Heart left ventricle (tissue), 16 donors: ENCODE data around the gene SSBP3. TPM values are rescaled to one million over a fixed set of nuclear protein-coding genes. Genes with fewer than 3 reads are reported as not detected.
A peak's percentile ranks its signal among the peaks of the same experiment; 100 is the strongest.

ENCODE experiments used
- ATAC-seq, 4 donors: fragments of 200-7000 bp; cut with Tn5 transposase; one replicate each; pipeline ENCODE4 v1.9.1; 2020 to 2022; ENCODE audit warnings: moderate library complexity in 4 of 4, mild to moderate bottlenecking in 3 of 4, moderate number of reproducible peaks in 1 of 4
- DNase-seq, 5 donors: peaks; one replicate each; pipeline ENCODE4 v3.0.0-alpha.2; 2020
- H3K27ac ChIP-seq, 12 donors: fragments of 200-600 bp; sonication (generic) in 4 of 12; one replicate each; pipeline versions ENCODE4 v1.5.0 to v1.8.0; 2016 to 2022; ENCODE audit warnings: mild to moderate bottlenecking in 2 of 12
- H3K27me3 ChIP-seq, 9 donors: fragments of 200-600 bp; sonication (generic) in 2 of 9; one replicate each; pipeline versions ENCODE4 v1.5.1 to v1.8.0; 2016 to 2022; ENCODE audit warnings: mild to moderate bottlenecking in 3 of 9
- H3K36me3 ChIP-seq, 9 donors: fragments of 200-600 bp; sonication (generic) in 2 of 9; one replicate each; pipeline versions ENCODE4 v1.5.0 to v1.8.0; 2018 to 2022; ENCODE audit warnings: mild to moderate bottlenecking in 2 of 9
- H3K4me1 ChIP-seq, 12 donors: fragments of 200-600 bp; sonication (generic) in 4 of 12; one replicate each; pipeline versions ENCODE4 v1.5.0 to v1.8.0; 2016 to 2022; ENCODE audit warnings: mild to moderate bottlenecking in 3 of 12
- H3K4me3 ChIP-seq, 12 donors: fragments of 200-600 bp; sonication (generic) in 4 of 12; one replicate each; pipeline versions ENCODE4 v1.5.0 to v1.8.0; 2017 to 2022; ENCODE audit warnings: mild to moderate bottlenecking in 9 of 12, moderate library complexity in 4 of 12
- H3K9me3 ChIP-seq, 12 donors: fragments of 200-600 bp; sonication (generic) in 4 of 12; one replicate each; pipeline versions ENCODE4 v1.5.0 to v1.8.0; 2016 to 2022; ENCODE audit warnings: mild to moderate bottlenecking in 1 of 12
- CTCF ChIP-seq, 12 donors: fragments of 200-600 bp; sonication (generic) in 4 of 12; IDR thresholded peaks; one replicate each; pipeline versions ENCODE4 v1.5.0 to v1.8.0; 2018 to 2022; ENCODE audit warnings: antibody characterized with exemption in 12 of 12, mild to moderate bottlenecking in 5 of 12
- POLR2A ChIP-seq, 2 donors: fragments of 450-650 bp; IDR thresholded peaks; one replicate each; pipeline ENCODE4 v1.6.1; 2017; ENCODE audit warnings: antibody characterized with exemption in 2 of 2, mild to moderate bottlenecking in 2 of 2, moderate library complexity in 2 of 2
- WGBS, 4 donors: extraction: QIAGEN DNeasy Blood & Tissue Kit in 2 of 4; methylation state at CpG; one replicate each; pipeline versions ENCODE4 v1.1.5 to v1.1.7; 2013 to 2018; 5-methylcytosine and 5-hydroxymethylcytosine counted together
- intact Hi-C, 10 donors: fragments of 100-400 bp; cut with DNase I; formaldehyde crosslinking; loops; one replicate each; pipeline versions ENCODE4 v1.11.1 to v1.14.2; 2022
- polyA plus RNA-seq, 2 donors: library from polyadenylated mRNA; stranded (reverse); fragments of 200-250 nt; gene quantifications; one replicate each; pipeline ENCODE4 v1.2.3, GENCODE V29; 2013
- total RNA-seq, 9 donors: library from RNA; depleted of rRNA in 2 of 9; stranded (reverse); fragments of >200 nt in 2 of 9; fragmentation: NEBNext Ultra II Directional in 3 of 9; extraction: Animal tissue kit (Norgen Biotek cat#: 25700) in 3 of 9; gene quantifications; one replicate each; pipeline versions ENCODE4 v1.1.0 to v1.2.4, GENCODE V29; 2016 to 2023
- donor health status: ischemic (EF 13 %, LVEDD 7.1; RV severe dilation, severe dysfunction).
- donor health status: healthy with polysubstance abuse.
- donor health status: DM: no; HTN: yes; CAD: no.
- donor health status: DM: no; HTN: no; CAD: no.
- donor health status: ischemic (EF 25% LVEDD 6.9; RV normal size, moderate dysfunction).
- donor health status: ischemic (EF 25% LVEDD 5.7; RV mildly dilated, moderate dysfunction).
- donor health status: healthy.
- donor health status: DM: yes; HTN: yes; CAD: no.
- donor health status: ischemic (EF 35%, LVEDD 5.7; RV mildly dilated, moderate dysfunction).
- donor health status: nonischemic (EF 11% LVEDD 7.7; RV severe dilation, severe dysfunction).
- donor health status: DM: yes; HTN: yes; CAD: no.
- donor health status: PGD.
- donor health status: ischemic (EF 29% LVEDD 5.4; RV normal size, mild dysfunction).
- donor health status: nonischemic (EF 23%, LVEDD 6.1; RV moderate dilation, normal function).

SSBP3 gene
- total and polyA plus RNA-seq, 11 donors: 20.8 to 61.8 (median 48.1) TPM

GRCh38 chr1:54401799-54402198 lies 4.4 kb downstream of the SSBP3 start:
- ATAC-seq (peak in 1 of 4 donors; percentile 7), DNase-seq (no peak)
- Histone ChIP-seq H3K4me1 (peaks cover 0 to 71% (median 50%) of the 10 kb centered on the region in 12 donors), H3K36me3 (peaks cover 0 to 61% (median 48%) of the 10 kb centered on the region in 9 donors), H3K4me3 (no peak overlapping the region), H3K9me3 (no peaks in the 10 kb centered on the region), H3K27me3 (no peaks in the 10 kb centered on the region), H3K27ac (peak overlapping the region in 5 of 12 donors; percentile 26 to 70 (median 42))
- TF ChIP-seq POLR2A (IDR thresholded peaks at IDR 0.05) (no peak), CTCF (IDR thresholded peaks at IDR 0.05) (no peak)
- intact Hi-C loops: loop anchor here (2.0 to 10.0 kb wide), 13 partner anchors 39 to 327 kb away; partner anchors contain the start of genes ACOT11 (in 1 of the 10), CYB5RL (in 1 of the 10) and MRPL37 (in 1 of the 10)
- WGBS, 4 donors: 51 to 63% (median 53%) methylated on average over 6 of the region's 6 CpGs

- TF ChIP-seq POLR2A (IDR thresholded peaks at IDR 0.05) (no peak), CTCF (IDR thresholded peaks at IDR 0.05) (no peak)
- no peak for DNase-seq
- no peaks in the 10 kb centered on the region for H3K9me3 ChIP-seq
- WGBS, 4 donors: 81 to 90% (median 88%) methylated on average over 2 of the region's 2 CpGs
- H3K27me3 ChIP-seq: no peaks in the 10 kb centered on the region
- intact Hi-C loops: loop anchor here in 9 of 10 donors (5.0 to 10.0 kb wide), 12 partner anchors 38 to 326 kb away; partner anchors contain the start of genes ACOT11 (in 1 of the 9), CYB5RL (in 1 of the 9) and MRPL37 (in 1 of the 9)
- no peak overlapping the region for H3K27ac ChIP-seq
- peaks cover 0 to 86% (median 54%) of the 10 kb centered on the region in 12 donors for H3K4me1 ChIP-seq
- H3K4me3 ChIP-seq: no peak overlapping the region
- peaks cover 0 to 69% (median 48%) of the 10 kb centered on the region in 9 donors for H3K36me3 ChIP-seq
- ATAC-seq: no peak
Measured at GRCh38 chr1:54400329-54400728, 5.9 kb downstream of the SSBP3 start.

- Histone ChIP-seq H3K4me1 (peaks cover 0 to 87% (median 50%) of the 10 kb centered on the region in 12 donors), H3K4me3 (no peak overlapping the region), H3K27me3 (no peaks in the 10 kb centered on the region), H3K36me3 (peaks cover 0 to 75% (median 48%) of the 10 kb centered on the region in 9 donors), H3K9me3 (no peaks in the 10 kb centered on the region), H3K27ac (no peak overlapping the region)
- TF ChIP-seq POLR2A (IDR thresholded peaks at IDR 0.05) (no peak), CTCF (IDR thresholded peaks at IDR 0.05) (no peak)
- 94 to 97% (median 97%) methylated on average over 4 of the region's 4 CpGs for WGBS, 4 donors
- intact Hi-C loops: loop anchor here in 9 of 10 donors (5.0 to 10.0 kb wide), 13 partner anchors 37 to 325 kb away; partner anchors contain the start of genes ACOT11 (in 1 of the 9), CYB5RL (in 1 of the 9) and MRPL37 (in 1 of the 9)
- no peak for ATAC-seq
- no peak for DNase-seq
Measured at GRCh38 chr1:54399765-54400164, 6.4 kb downstream of the SSBP3 start.

- WGBS, 4 donors: 87 to 93% (median 90%) methylated on average over 9 of the region's 9 CpGs
Measured at GRCh38 chr1:54398963-54399528, 7.1 kb downstream of the SSBP3 start.

More at GRCh38 chr1:54398963-54399528, 7.1 kb downstream of the SSBP3 start:
- no peaks in the 10 kb centered on the region for H3K9me3 ChIP-seq
- H3K4me3 ChIP-seq: no peak overlapping the region
- H3K36me3 ChIP-seq: peaks cover 0 to 77% (median 48%) of the 10 kb centered on the region in 9 donors
- H3K27me3 ChIP-seq: no peaks in the 10 kb centered on the region
- intact Hi-C loops: loop anchor here in 2 of 10 donors (5.0 kb wide), 2 partner anchors 42 to 77 kb away; no protein-coding TSS in a partner anchor
- no peak overlapping the region for H3K27ac ChIP-seq
- ATAC-seq (no peak), DNase-seq (no peak)
- peaks cover 0 to 85% (median 43%) of the 10 kb centered on the region in 12 donors for H3K4me1 ChIP-seq
- TF ChIP-seq POLR2A (IDR thresholded peaks at IDR 0.05): no peak
- TF ChIP-seq CTCF (IDR thresholded peaks at IDR 0.05): no peak
